NCI-H128 (cell line): ENCODE results near the gene BHLHA15.

Experiments used
- DNase-seq: peaks from one replicate; lab custom pipeline; 2025; ENCODE audit not compliant: unreplicated experiment; lab: John Stamatoyannopoulos, UW

The BHLHA15 gene

GRCh38 chr7:98223351-98223897, 12.2 kb downstream of the BHLHA15 start:
- no peak for DNase-seq

- no peak for DNase-seq
Measured at GRCh38 chr7:98223898-98224700, 12.9 kb downstream of the BHLHA15 start.

GRCh38 chr7:98224701-98225181, 13.5 kb downstream of the BHLHA15 start:
- DNase-seq = no peak

DNA sequence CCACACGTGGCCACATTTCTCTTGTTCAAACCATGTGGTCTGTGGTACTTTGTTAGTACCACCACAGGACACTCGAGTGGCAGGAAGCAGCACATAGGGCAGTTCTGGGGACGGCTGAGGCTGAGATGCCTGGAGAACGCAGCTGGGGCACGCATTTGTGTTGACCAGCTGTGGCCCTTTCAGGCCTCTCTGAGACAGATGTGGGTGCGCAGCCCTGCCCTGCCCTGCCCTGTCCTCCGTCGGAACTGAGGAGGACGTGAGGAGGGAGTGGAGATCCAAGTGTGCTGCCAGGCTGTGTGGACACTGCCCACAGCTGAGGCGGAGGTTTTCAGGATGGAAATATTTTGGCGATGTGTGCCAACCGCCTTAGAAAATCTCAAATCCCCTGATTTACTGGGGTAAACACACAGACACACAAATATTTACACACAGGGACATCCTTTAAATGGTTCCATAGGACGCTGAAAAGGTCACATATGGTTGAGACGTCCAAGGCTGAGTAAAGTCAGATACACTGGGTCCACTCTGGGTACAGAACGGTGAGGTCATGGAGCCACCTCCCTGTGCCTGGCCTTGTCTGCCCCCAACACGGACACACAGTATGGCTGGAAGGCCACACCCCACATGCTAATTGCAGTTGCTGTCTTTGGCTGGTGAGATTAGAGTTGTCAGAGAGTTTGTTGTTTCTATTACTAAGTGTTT, 14.8 kb downstream of the BHLHA15 start:
- DNase-seq = no peak

DNA sequence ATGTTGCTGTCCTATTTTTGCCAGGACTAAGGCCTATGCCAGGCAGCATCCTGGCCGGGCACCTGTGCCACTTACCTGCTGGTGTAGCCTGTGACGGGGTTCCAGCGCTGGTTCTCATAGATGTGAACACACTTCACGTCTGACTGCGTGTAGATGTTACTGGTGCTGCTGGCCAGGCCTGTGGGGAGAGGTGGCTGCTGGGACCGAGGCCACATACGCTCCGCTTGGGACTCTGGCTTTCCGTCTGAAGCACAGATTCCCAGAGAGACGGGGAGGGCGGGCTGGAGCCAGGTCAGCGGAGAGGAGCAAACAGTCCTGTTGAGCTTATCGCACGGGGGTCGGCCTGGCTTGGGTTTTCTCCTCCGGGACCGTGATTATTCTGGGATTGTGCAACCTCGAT, 16.7 kb downstream of the BHLHA15 start:
- no peak for DNase-seq

DNA sequence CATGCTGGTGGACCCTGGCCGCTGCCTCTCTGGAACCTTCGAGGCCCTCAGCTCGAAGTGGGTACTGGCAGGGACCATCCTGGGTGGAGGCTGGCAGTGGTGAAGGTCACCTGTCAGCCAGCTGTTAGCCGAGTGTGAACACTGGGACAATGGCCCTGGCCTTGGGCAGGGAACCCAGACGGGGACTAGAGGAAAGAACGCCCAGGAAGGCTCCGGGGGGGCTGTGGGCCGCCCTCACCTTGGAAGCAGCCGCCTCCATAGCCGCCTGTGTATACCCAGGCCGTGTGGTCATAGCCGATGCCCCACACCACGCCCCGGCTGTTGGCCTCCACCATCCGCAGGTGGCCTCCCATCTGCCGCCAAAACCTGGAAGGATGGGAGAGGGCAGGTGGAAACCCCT, 17.6 kb downstream of the BHLHA15 start:
- no peak for DNase-seq

- DNase-seq = no peak
Measured at GRCh38 chr7:98229441-98229840, 18.2 kb downstream of the BHLHA15 start.

- no peak for DNase-seq
Measured at GRCh38 chr7:98229991-98230745, 18.9 kb downstream of the BHLHA15 start.

DNA sequence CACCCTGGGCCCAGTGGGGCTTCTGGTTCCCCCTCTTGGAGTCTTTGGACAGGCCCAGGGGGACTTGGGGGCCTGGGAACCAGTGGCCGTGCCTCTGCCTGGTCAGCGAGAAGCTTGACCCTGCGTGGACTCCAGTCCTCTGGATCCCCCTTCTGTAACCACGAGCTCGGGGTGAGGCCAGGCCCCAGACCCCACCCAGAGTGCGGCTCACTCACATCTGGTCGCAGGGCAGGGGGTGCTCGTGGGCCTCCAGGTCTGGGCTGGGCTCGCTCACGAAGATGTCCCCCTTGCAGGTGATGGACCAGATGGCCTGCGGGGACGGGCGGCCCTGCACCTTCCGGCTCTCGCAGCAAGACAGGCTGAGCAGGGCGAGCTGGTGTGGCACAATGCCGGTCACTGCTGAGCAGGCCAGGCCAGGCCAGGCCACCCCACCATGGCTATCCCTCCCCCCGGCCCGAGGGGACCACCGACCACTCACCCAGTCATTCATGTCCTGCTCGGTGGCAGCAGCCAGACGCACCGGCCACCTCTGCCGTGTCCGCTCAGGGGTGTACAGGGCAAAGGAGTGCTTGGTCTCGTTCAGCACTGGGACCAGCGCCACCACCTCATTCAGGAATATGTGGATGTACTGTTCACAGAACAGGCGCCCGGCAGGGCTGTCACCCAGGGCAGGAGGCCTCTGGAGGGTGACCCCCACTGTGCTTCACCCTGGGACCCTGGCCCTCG, 19.7 kb downstream of the BHLHA15 start:
- no peak for DNase-seq

DNA sequence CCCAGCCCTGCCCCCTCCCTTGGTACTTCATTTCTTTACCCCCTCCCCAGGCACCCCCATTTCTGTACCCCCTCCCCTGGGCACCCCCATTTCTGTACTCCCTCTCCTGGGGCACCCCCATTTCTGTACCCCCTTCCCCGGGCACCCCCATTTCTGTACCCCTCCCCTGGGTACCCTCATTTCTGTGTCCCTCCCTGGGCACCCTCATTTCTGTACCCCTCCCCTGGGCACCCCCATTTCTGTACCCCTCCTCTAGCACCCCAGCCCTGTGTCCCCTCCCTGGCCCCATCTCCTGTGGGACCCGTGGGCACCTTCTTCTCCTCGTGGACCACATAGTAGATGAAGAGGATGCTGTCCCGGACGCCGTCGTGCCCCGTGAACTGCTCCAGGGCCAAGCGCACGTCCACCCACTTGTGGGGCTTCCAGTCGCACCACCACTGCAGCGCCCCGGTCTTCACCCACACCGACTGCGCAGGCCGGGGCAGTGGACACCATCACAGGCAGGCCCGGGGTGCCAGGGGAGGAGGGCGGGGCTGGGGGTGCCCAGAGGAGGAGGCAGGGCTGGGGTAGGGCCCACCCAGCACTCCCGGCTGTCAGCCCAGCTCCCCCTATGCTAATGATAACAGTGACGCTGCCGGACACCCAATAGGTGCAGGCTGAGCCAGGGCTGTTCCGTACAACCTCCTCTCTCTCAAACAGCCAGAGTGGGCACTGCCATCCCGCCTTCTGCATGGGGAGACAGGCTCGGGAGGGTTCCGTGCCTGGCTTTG, 20.4 kb downstream of the BHLHA15 start:
- no peak for DNase-seq

- no peak for DNase-seq
Measured at GRCh38 chr7:98232263-98232585, 21.0 kb downstream of the BHLHA15 start.

- no peak for DNase-seq
Measured at GRCh38 chr7:98232799-98233198, 21.6 kb downstream of the BHLHA15 start.

DNA sequence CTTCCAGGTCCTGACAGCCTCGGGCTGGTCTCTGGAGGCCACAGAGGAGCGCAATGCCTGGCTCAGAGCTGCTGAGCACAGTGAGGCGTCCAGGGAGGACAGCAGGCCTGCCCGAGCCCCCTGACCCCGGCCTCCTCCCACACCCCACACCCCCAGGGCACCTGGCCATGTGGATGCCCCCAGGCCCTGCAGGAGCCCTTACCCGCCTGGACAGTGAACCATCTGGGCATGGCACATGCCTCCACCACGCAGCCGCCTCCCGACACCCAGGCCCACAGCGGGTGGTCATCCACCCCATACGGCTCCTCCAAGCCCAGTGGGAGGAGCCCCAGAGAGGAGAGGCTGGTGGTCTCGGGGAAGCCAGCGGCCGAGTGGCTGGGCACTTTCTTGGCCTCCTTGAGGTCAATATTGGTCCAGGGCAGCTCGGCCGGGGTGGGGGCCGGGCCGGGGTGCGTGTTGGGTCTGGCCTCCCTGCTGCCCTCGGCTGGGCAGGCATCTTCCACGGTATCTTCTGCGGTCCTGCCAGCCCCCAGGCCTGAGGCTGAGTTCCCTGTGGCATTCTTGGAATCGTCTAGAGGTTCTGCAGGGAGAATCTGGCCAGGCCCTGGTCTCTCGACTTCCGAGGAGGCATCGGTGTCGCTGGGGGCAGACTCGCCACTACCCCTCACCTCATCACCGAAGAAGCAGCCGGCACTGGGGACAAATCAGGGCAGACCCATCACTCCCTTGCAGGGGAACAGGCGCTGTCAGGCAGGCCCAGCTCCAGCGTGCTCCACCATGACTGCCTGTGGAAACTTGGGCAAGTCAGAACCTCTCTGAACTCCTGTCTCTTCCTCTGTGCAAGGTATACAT, 22.2 kb downstream of the BHLHA15 start:
- DNase-seq = no peak

- DNase-seq = no peak
Measured at GRCh38 chr7:98234429-98235147, 23.3 kb downstream of the BHLHA15 start.

DNA sequence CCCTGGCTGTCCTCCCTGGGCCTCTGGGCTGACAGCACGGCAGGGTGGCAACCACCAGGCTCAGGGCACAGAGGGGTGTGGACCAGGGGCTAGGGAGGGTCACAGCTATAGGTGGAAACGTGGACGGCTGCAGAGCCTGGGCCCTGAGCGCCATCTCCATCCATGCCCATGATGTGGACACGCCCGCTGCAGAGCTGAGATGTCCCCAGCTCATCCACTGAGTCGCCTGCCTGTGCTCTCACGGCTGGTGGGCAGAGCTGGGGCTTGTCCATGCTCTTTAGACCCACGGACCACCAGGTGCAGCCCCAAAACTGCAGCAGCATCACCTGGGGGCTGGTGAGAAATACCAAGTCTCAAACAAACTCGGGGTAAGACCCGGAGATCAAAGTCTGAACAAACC, 24.7 kb downstream of the BHLHA15 start:
- DNase-seq = no peak

GRCh38 chr7:98236355-98237185, 25.3 kb downstream of the BHLHA15 start:
- no peak for DNase-seq

- no peak for DNase-seq
Measured at GRCh38 chr7:98238076-98238475, 26.8 kb downstream of the BHLHA15 start.

- DNase-seq = no peak
Measured at GRCh38 chr7:98238976-98239375, 27.7 kb downstream of the BHLHA15 start.
